Hepatocyte (in vitro differentiated cells): ENCODE results near the gene PRMT7. TPM values are rescaled to one million over a fixed set of nuclear protein-coding genes. Genes with fewer than 3 reads are reported as not detected.

Source experiments
- DNase-seq: peaks from one replicate; pipeline ENCODE4 v3.0.0-alpha.2; 2016; ENCODE audit warnings: low spot score
- H2AFZ ChIP-seq: fragments of 200-600 bp; sonication (generic); 2 replicates; pipeline ENCODE4 v1.6.0; 2016; ENCODE audit warnings: antibody characterized with exemption, mild to moderate bottlenecking
- H3K27ac ChIP-seq: fragments of 200-600 bp; sonication (generic); 2 replicates; pipeline ENCODE4 v1.5.1; 2016; ENCODE audit warnings: mild to moderate bottlenecking
- H3K27me3 ChIP-seq: fragments of 200-600 bp; sonication (generic); 2 replicates; pipeline ENCODE4 v1.6.1; 2016
- H3K36me3 ChIP-seq: fragments of 200-600 bp; sonication (generic); replicated peaks from 2 replicates; pipeline ENCODE4 v1.5.1; 2016; ENCODE audit warnings: low read depth; ENCODE audit not compliant: insufficient read depth
- H3K4me1 ChIP-seq: fragments of 200-600 bp; sonication (generic); 2 replicates; pipeline ENCODE4 v1.5.1; 2016; ENCODE audit warnings: mild to moderate bottlenecking, moderate library complexity; ENCODE audit not compliant: insufficient read depth
- H3K4me2 ChIP-seq: fragments of 200-600 bp; sonication (generic); 2 replicates; pipeline ENCODE4 v1.6.0; 2016
- H3K4me3 ChIP-seq: fragments of 200-600 bp; sonication (generic); 2 replicates; pipeline ENCODE4 v1.5.1; 2016; ENCODE audit warnings: mild to moderate bottlenecking
- H3K79me2 ChIP-seq: fragments of 200-600 bp; sonication (generic); 2 replicates; pipeline ENCODE4 v1.6.0; 2017; ENCODE audit warnings: mild to moderate bottlenecking
- H3K9me2 ChIP-seq: fragments of 200-600 bp; sonication (generic); replicated peaks from 2 replicates; pipeline ENCODE4 v1.6.0; 2017; ENCODE audit warnings: mild to moderate bottlenecking; ENCODE audit not compliant: insufficient read depth
- H3K9me3 ChIP-seq: fragments of 200-600 bp; sonication (generic); 2 replicates; pipeline ENCODE4 v1.5.1; 2016; ENCODE audit warnings: low read depth, mild to moderate bottlenecking
- H4K20me1 ChIP-seq: fragments of 200-600 bp; sonication (generic); 2 replicates; pipeline ENCODE4 v1.6.0; 2016; ENCODE audit warnings: mild to moderate bottlenecking; ENCODE audit not compliant: insufficient read depth, poor library complexity, severe bottlenecking
- EZH2 ChIP-seq: fragments of 200-600 bp; sonication (generic); IDR thresholded peaks from 2 replicates; pipeline ENCODE4 v1.6.1; 2016; ENCODE audit warnings: antibody characterized with exemption, mild to moderate bottlenecking, borderline replicate concordance
- EZH2phosphoT487 ChIP-seq: fragments of 200-600 bp; sonication (generic); IDR thresholded peaks from one replicate; pipeline ENCODE4 v1.6.1; 2018; ENCODE audit warnings: antibody characterized with exemption, mild to moderate bottlenecking, low read depth, moderate library complexity; ENCODE audit not compliant: unreplicated experiment, severe bottlenecking
- WGBS: methylation state at CpG from one replicate; pipeline ENCODE4 v1.1.6; 2016; ENCODE audit warnings: low lambda C conversion rate; ENCODE audit errors: missing lambda C conversion rate; 5-methylcytosine and 5-hydroxymethylcytosine counted together
- polyA plus RNA-seq: library from polyadenylated mRNA; unstranded; fragments of >200 nt; fragmentation: Nextera tagmentation; extraction: Ambion mirVana; gene quantifications from 2 replicates; pipeline ENCODE4 v1.2.1, GENCODE V29; 2016
- total RNA-seq: library from RNA; depleted of rRNA; stranded (reverse); fragments of >200 nt; gene quantifications from 2 replicates; pipeline ENCODE4 v1.2.3, GENCODE V29; 2014
- TF ChIP-seq, protein P1 (sequence below): fragments of 200-600 bp; sonication (generic); IDR thresholded peaks from 2 replicates; pipeline ENCODE4 v1.5.1; 2016; ENCODE audit warnings: antibody characterized with exemption, mild to moderate bottlenecking; ENCODE audit not compliant: poor library complexity

The PRMT7 gene
- total and polyA plus RNA-seq, 2 experiments from 2014 or later: 41.1 to 43.6 TPM

DNA sequence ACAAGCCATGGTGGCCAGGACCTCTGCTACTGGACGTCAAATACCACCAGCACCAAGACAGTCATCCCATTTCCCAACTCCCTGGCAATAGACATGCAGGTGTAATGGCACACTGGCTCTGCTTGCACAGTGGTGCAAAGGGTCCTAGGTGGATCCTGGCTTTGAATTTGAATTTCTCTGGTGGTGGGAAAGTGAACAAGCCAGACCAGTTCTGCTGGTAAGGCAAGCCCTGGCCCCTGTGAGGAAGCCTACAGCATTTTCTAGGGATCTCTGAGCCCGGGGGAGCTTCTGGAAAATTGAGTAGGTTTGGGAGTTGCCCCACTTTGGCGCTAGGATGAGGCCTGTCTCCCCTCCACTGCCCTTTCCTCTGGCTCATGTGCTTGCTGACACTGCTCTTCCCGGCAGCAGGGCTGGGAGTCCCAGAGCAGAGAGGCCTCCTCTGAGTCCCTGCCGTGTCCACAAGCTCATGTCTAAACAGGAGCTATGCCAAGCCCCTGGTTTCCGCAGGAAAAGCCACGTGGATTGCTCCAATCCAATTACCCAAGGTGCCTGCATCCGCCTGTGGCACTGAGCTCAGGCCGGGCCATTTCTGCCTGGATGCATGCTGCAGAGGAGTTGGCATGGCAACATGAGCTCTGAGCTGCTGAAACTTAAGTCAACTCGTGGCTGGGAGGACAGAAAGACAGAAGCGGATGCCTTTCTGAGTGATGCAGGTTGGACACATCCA lies 67.0 kb downstream of the PRMT7 start:
- Histone ChIP-seq H3K27ac (no peak overlapping the region), H3K36me3 (no peaks in the 10 kb centered on the region), H3K4me3 (no peak overlapping the region), H3K4me1 (no peaks in the 10 kb centered on the region), H4K20me1 (no peaks in the 10 kb centered on the region), H3K27me3 (no peaks in the 10 kb centered on the region), H3K4me2 (no peak overlapping the region), H3K9me3 (no peaks in the 10 kb centered on the region), H3K79me2 (no peaks in the 10 kb centered on the region), H3K9me2 (no peaks in the 10 kb centered on the region), H2AFZ (no peak overlapping the region)
- 70% methylated on average over 11 of the region's 11 CpGs for WGBS
- DNase-seq: no peak
- TF ChIP-seq, protein P1, sequence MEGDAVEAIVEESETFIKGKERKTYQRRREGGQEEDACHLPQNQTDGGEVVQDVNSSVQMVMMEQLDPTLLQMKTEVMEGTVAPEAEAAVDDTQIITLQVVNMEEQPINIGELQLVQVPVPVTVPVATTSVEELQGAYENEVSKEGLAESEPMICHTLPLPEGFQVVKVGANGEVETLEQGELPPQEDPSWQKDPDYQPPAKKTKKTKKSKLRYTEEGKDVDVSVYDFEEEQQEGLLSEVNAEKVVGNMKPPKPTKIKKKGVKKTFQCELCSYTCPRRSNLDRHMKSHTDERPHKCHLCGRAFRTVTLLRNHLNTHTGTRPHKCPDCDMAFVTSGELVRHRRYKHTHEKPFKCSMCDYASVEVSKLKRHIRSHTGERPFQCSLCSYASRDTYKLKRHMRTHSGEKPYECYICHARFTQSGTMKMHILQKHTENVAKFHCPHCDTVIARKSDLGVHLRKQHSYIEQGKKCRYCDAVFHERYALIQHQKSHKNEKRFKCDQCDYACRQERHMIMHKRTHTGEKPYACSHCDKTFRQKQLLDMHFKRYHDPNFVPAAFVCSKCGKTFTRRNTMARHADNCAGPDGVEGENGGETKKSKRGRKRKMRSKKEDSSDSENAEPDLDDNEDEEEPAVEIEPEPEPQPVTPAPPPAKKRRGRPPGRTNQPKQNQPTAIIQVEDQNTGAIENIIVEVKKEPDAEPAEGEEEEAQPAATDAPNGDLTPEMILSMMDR: no peak
- no peak for TF ChIP-seq EZH2
- no peak for TF ChIP-seq EZH2phosphoT487

DNA sequence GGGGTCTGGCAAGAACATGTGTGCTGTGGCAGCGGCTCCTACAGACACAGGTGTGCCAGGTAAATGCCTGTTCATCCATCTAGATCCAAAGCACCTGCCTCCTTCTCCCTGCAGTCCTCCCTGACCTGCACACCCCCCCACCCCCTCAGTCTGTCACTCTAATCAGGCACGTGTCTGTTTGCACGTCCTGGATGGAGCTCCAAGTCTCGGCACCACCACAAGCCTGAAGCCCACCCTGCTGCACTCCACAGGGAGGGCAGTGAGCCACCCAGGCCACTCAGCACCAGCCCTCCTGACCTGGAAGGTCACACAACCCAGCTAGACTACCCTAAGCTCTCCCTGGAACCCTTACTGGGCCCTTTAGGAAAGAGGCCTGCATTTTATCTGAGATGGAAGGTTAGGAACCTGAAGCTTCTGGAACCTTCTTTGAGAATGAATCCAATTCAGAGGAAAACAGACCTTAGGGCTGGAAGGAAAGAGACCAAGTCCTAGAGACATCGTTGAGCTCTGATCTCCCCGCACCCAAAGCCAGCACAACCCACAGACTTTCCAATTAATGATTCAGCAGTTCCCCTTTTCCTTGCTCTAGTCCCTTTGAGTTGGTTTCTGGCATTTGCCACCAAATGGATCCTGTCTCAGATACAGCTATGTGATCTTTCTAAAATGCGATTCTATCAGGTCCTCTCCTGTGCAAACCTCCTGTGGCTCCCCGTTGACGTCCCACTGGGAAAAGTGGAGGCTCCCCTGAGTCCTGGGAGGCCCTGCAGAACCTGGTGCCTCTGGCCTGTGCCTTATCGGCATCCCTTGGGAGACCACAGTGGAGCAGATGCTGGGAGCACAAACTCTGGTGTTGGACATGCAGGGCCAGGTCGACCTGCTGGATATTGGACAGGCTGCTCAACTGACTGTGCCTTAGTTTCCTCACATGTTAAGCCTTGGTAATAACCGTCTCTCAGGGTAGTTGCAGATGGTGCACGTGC lies 67.9 kb downstream of the PRMT7 start:
- WGBS: 87% methylated on average over 13 of the region's 13 CpGs
- TF ChIP-seq EZH2phosphoT487 (no peak), EZH2 (no peak)
- TF ChIP-seq, protein P1: no peak
- H4K20me1 ChIP-seq: no peaks in the 10 kb centered on the region
- no peak overlapping the region for H3K4me2 ChIP-seq
- H3K9me3 ChIP-seq: no peaks in the 10 kb centered on the region
- no peak overlapping the region for H3K27ac ChIP-seq
- DNase-seq: no peak
- no peaks in the 10 kb centered on the region for H3K27me3 ChIP-seq
- H3K4me1 ChIP-seq: no peaks in the 10 kb centered on the region
- H3K79me2 ChIP-seq: no peaks in the 10 kb centered on the region
- no peak overlapping the region for H2AFZ ChIP-seq
- no peak overlapping the region for H3K4me3 ChIP-seq
- H3K9me2 ChIP-seq: no peaks in the 10 kb centered on the region
- no peaks in the 10 kb centered on the region for H3K36me3 ChIP-seq

- Histone ChIP-seq H3K79me2 (no peaks in the 10 kb centered on the region), H3K4me2 (no peak overlapping the region), H4K20me1 (no peaks in the 10 kb centered on the region), H3K4me1 (no peaks in the 10 kb centered on the region), H3K27ac (no peak overlapping the region), H3K27me3 (no peaks in the 10 kb centered on the region), H3K9me3 (no peaks in the 10 kb centered on the region), H3K9me2 (no peaks in the 10 kb centered on the region), H3K4me3 (no peak overlapping the region), H3K36me3 (no peaks in the 10 kb centered on the region), H2AFZ (no peak overlapping the region)
- no peak for DNase-seq
- WGBS: 80% methylated on average over 18 of the region's 18 CpGs
- TF ChIP-seq, protein P1: no peak
- TF ChIP-seq EZH2phosphoT487 (no peak), EZH2 (no peak)
Observed at GRCh38 chr16:68379472-68380347, 68.9 kb downstream of the PRMT7 start.
